NCI-H345 treated with DMSO at 0.1 percent for 48 hours (cell line): ENCODE measurements around the gene TRIM29.

ENCODE experiments used
- DNase-seq: peaks from one replicate; lab custom pipeline; 2025; ENCODE audit not compliant: unreplicated experiment; lab: John Stamatoyannopoulos, UW

Gene TRIM29

DNA sequence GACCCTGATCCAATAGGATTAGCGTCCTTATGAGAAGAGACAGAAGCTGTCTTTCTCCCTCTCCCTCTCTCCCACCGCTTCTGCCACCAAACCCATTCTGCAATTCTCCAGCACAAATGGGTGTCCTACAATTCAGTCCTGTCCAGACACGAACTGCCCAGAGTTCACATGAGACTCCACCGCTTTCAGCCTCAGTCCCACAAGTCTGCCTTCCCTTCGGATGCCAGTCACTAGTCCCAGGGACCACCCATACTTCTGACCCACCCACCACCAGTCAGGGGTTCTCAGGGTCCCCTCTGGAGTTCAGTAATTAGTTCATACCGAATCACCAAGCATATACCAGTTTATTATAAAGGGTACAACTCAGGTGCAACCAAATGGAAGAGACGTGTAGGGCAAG lies 73.6 kb downstream of the TRIM29 start:
- no peak for DNase-seq

DNA sequence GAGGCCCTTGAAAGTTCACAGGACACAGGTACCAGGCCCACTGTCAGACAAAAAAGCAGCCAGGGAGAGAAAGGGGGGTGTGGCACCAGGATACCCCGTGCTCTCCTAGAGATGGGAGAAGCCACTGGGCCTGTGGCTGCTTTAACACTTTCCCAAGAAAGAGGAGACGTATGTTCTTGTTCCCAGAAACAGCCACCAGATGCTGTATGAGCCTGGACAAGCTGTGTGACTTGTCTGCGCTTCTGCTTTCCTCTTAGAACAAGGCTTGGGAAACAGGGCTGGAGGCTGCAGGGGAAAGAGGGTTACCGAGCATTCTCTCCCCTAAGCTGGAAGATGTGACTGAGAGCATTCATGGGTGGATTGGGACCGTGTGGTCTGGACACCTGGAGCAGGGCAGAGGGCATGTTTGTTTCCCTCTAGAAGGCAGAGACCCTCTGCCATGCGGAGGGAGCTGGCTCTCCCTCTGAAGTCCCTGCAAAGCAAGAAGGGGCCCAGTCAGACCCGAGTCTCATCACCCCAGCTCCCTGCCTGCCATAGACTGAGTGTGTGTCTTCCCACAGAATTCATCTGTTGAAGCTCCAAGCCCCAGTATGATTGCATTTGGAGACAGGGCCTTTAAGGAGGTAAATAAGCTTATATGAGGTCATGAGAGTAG lies 74.1 kb downstream of the TRIM29 start:
- DNase-seq, result no peak

DNA sequence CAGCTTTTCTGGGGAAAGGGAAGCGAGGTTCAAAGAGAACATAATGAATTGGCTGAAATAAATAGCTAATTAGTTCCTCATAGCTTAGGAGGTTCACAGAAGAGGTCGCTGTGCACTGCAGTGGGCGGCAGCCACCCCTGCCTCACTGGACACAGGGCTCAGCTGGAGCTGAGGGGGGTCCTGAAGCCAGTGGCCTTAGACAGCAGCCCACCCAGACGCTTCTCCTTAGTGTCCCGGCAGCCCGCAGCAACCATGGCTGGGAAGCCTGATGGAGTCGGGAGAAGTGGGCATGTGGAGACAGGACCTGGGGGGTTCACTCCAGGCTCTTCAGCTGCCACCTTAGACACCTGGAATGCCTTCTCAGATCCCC lies 75.4 kb downstream of the TRIM29 start:
- no peak for DNase-seq

DNA sequence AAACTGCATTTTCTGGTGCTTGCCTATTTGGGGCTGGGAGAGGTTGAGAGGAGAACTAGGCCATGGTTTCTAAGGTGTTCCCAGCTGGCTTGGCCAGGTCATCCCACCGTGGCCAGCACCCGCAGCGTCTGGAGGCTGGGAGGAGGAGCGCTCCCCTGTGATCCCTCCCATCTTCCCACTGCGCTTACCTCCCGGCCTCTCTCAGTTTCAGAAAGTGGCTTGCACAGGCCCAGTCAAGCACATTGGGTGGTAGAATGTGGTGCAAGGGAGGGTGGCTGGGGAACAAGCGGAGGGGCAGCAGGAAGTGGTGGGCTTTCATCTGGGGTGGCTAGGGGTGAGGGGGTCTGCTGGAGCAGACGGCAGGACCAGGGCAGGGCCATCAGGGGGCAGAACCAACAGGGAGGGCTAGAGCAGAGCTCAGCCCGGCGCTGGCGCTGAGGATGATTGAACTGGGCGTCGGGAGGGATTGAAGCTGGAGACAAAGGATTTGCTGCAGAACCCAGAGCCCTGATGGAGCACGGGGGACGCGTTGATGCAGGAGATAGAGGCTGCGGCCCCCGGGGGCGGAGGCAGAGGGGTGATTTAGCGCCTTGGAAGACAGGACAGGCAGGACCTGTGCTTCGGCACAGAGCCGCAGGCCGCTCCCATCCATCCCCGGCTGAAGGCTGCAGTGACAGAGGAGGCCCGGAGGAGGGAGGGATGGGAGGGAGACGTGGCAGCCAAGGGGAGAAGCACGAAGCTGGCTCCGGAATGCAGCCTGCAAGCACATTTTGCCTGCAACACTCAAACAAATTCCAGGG lies 76.0 kb downstream of the TRIM29 start:
- no peak for DNase-seq
